ENCODE results near the gene CNTNAP5. TPM values are rescaled to one million over a fixed set of nuclear protein-coding genes. Genes with fewer than 3 reads are reported as not detected.

The CNTNAP5 gene
- total RNA-seq, 1 experiment from 2014 or later = 0.48 TPM

GRCh38 chr2:124136110-124136509, 111.0 kb downstream of the CNTNAP5 start:
- Histone ChIP-seq H2BK120ac (ENCODE audit: low read depth, low read length, poor library complexity, severe bottlenecking) (no peak overlapping the region), H3K27ac (ENCODE audit: insufficient read length, low read depth, low read length) (no peak overlapping the region), H3K79me1 (ENCODE audit: insufficient read depth, low read depth, low read length, poor library complexity, severe bottlenecking) (no peaks in the 10 kb centered on the region), H3T11ph (ENCODE audit: low read length) (no peak overlapping the region), H3K9me3 (ENCODE audit: control insufficient read depth, low read depth, low read length) (no peaks in the 10 kb centered on the region), H4K8ac (replicated peaks; ENCODE audit: insufficient read length, low read depth, low read length) (no peak overlapping the region), H2AFZ (ENCODE audit: low read length) (no peak overlapping the region), H2BK12ac (ENCODE audit: insufficient read length, low read depth, low read length) (no peak overlapping the region), H2BK20ac (ENCODE audit: low read depth, low read length, poor library complexity, severe bottlenecking) (no peak overlapping the region), H3K4me1 (ENCODE audit: insufficient read depth, low read length) (no peaks in the 10 kb centered on the region), H2BK15ac (ENCODE audit: low read depth, low read length) (no peak overlapping the region), H2AK5ac (ENCODE audit: insufficient read length, low read length) (no peak overlapping the region), H3K23me2 (ENCODE audit: insufficient read length, low read depth, low read length, poor library complexity, severe bottlenecking) (no peaks in the 10 kb centered on the region), H3K56ac (ENCODE audit: insufficient read length, low read depth, low read length) (no peak overlapping the region), H3K18ac (ENCODE audit: insufficient read length, low read depth, low read length) (no peak overlapping the region), H3K79me2 (ENCODE audit: insufficient read depth, low read length) (no peaks in the 10 kb centered on the region), H3K9ac (ENCODE audit: extremely low read depth, insufficient read length, low read length) (no peak overlapping the region), H2BK5ac (ENCODE audit: insufficient read length, low read length) (no peak overlapping the region), H3K4me2 (ENCODE audit: insufficient read depth, insufficient read length, low read length) (no peak overlapping the region), H3K27me3 (ENCODE audit: insufficient read depth, low read length) (no peaks in the 10 kb centered on the region), H3K14ac (ENCODE audit: insufficient read depth, low read length) (no peak overlapping the region), H4K5ac (ENCODE audit: insufficient read length, low read depth, low read length) (no peak overlapping the region), H4K91ac (ENCODE audit: insufficient read length, low read depth, low read length) (no peak overlapping the region), H3K4ac (ENCODE audit: low read depth, low read length) (no peak overlapping the region), H3K23ac (ENCODE audit: insufficient read length, low read depth, low read length) (no peak overlapping the region), H4K20me1 (ENCODE audit: control insufficient read depth, insufficient read depth, insufficient read length) (no peaks in the 10 kb centered on the region)
- DNase-seq = no peak
- Mint-ChIP-seq H3K27me3 (ENCODE audit: low read depth) (peaks cover 2% of the 10 kb centered on the region; the same call in 1 of the 2 replicates), H3K4me3 (no peak overlapping the region), H3K9me3 (peaks cover 0 to 5% of the 10 kb centered on the region in 2 experiments; a peak in 2 of 5 replicates), H3K4me1 (peaks cover 2 to 4% of the 10 kb centered on the region in 2 experiments; a peak in 1 of 4 replicates), H3K27ac (no peak overlapping the region), H3K36me3 (ENCODE audit: insufficient read depth in 1 of 3, low read depth in 3 of 3) (peaks cover 0 to 4% (median 0%) of the 10 kb centered on the region in 3 experiments; a peak in 3 of 7 replicates)
- TF ChIP-seq, protein P1, sequence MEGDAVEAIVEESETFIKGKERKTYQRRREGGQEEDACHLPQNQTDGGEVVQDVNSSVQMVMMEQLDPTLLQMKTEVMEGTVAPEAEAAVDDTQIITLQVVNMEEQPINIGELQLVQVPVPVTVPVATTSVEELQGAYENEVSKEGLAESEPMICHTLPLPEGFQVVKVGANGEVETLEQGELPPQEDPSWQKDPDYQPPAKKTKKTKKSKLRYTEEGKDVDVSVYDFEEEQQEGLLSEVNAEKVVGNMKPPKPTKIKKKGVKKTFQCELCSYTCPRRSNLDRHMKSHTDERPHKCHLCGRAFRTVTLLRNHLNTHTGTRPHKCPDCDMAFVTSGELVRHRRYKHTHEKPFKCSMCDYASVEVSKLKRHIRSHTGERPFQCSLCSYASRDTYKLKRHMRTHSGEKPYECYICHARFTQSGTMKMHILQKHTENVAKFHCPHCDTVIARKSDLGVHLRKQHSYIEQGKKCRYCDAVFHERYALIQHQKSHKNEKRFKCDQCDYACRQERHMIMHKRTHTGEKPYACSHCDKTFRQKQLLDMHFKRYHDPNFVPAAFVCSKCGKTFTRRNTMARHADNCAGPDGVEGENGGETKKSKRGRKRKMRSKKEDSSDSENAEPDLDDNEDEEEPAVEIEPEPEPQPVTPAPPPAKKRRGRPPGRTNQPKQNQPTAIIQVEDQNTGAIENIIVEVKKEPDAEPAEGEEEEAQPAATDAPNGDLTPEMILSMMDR (conservative IDR thresholded peaks at IDR 0.05) = no peak
- WGBS (ENCODE audit: extremely low coverage, insufficient read length, low lambda C conversion rate) = no CpG with 5 or more reads among the region's 1 CpG
